HG03060 (cell line): ENCODE results near the gene CFAP97D2.
"Not testable (repeated sequence)": the region's sequence is repeated elsewhere in the genome, so short reads cannot be mapped to it uniquely, and the experiment has no call there.

Experiments
- ATAC-seq: cut with Tn5 transposase; IDR thresholded peaks from one replicate; pipeline ENCODE4 v1.9.1; 2021; ENCODE audit warnings: low read depth, moderate number of reproducible peaks; ENCODE audit not compliant: unreplicated experiment

CFAP97D2 gene

DNA sequence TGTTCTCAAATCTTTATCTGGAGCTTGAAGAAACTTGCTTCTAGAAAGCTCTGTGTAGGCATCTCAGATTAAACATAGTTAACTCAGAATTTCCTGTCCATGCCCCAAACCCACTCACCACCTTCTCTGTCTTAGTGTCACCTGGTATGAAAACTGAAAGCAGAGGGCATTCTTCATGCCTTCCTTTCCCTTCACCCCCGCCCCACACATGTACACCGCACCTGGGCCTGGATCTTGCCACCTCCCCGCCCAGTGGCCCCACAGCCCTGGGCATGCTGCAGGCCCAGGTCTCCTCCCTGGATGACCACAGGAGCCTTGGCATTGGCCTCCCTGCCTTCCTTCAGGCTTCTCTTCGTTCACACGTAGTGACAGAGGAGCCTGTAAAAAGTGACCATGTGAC, 15.8 kb downstream of the CFAP97D2 start:
- ATAC-seq = no peak

DNA sequence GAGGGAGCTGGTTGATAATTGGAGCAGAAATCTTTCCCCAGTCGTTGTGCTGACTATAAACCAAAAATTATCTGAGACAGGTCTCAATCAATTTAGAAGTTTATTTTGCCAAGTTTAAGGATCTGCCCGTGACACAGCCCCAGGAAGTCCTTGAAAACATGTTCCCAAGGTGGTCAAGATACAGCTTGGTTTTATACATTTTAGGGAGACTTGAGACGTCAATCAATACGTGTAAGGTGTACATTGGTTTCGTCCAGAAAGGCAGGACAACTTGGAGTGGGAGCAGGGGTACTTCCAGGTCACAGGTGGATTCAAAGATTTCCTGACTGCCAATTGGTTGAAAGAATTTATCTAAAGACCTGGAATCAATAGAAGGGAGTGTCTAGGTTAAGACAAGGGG, 17.6 kb downstream of the CFAP97D2 start:
- no peak for ATAC-seq

DNA sequence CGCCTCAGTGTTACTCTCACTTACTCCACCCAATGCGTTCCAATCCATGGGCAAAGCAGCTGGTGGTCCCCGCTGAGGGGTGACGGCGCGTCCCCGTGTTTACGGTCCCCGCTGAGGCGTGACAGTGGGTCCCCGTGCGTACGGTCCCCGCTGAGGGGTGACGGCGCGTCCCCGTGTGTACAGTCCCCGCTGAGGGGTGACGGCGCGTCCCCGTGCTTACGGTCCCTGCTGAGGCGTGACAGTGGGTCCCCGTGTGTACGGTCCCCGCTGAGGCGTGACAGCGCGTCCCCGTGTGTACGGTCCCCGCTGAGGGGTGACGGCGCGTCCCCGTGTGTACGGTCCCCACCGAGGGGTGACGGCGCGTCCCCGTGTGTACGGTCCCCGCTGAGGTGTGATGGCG, 19.5 kb downstream of the CFAP97D2 start:
- ATAC-seq = no peak

DNA sequence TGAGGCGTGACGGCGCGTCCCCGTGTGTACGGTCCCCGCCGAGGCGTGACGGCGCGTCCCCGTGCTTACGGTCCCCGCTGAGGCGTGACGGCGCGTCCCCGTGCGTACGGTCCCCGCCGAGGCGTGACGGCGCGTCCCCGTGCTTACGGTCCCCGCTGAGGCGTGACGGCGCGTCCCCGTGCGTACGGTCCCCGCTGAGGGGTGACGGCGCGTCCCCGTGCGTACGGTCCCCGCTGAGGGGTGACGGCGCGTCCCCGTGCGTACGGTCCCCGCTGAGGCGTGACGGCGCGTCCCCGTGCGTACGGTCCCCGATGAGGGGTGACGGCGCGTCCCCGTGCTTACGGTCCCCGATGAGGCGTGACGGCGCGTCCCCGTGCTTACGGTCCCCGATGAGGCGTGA, 20.5 kb downstream of the CFAP97D2 start:
- not testable (repeated sequence) for ATAC-seq

DNA sequence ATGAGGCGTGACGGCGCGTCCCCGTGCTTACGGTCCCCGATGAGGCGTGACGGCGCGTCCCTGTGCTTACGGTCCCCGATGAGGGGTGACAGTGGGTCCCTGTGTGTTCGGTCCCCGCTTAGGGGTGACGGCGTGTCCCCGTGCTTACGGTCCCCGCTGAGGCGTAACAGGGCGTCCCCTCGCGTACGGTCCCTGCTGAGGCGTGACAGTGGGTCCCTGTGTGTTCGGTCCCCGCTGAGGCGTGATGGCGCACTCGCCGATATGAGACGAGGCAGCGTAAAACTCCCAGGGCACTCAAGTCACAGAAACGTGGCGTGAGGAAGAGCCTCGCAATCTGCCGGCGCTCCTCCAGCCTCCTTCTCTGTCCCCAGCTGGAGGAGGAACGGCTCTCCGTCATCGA, 20.9 kb downstream of the CFAP97D2 start:
- ATAC-seq = no peak

DNA sequence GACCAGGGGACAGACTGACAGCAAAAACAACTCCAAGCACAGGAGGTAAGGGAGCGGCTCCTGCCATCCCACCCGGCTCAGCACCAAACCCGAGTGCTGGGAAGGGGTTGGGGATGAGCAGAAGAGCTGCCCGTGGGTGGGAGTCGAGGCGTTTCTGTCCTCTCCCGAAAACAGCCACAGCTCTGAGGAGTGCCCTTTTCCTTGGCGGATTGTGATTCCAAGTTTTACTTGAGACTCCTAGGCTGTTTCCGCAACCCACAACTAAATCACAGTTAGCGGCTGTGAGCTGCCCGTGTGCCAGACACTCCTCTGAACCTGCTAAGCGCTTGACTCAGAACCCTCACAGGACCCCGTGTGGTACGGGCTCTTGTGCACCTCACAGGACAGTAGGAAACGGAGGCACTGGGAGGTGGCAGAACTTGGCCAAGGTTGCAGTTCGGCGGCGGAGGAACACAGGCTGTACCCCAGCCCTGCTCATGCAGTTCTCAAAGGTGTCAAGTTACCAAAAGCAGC, 21.4 kb downstream of the CFAP97D2 start:
- no peak for ATAC-seq

DNA sequence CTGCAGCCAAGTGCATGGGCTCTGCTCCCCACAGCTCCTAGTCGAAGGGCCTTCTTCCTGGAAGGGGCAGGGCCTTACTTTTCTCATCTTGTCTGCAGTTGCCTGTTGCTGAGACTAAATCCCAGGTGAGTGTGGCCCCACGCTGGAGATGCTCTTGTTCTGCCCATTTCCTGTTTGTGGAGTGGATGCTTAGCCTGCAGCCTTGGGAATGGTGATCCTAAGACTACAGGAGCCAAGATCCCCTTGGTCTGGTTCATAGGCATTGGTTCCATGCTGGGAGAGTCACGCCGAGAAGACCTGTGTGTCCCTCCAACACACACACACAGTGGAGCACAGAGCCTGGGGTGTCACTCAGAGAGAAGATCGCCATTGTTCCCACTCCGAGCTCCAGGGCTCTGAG, 23.5 kb downstream of the CFAP97D2 start:
- no peak for ATAC-seq

DNA sequence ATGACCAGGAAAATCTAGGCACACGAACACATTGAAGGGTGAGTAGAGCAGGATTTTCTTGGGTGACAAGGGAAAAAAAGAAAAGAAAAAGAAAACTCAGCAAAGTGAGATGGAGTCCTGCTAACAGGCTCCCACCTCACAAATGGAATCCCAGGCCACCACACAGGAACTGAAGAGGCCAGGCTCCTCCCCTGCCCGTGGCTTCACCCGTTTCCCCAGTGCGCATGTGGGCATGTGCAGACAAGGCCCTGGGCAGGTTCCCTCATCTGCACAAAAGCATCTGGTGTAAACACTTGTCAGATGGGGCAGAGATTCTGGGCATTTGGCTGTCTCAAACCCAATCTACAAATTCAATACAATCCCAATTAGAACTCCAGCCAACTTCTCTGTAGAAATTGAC, 24.5 kb downstream of the CFAP97D2 start:
- ATAC-seq = no peak

DNA sequence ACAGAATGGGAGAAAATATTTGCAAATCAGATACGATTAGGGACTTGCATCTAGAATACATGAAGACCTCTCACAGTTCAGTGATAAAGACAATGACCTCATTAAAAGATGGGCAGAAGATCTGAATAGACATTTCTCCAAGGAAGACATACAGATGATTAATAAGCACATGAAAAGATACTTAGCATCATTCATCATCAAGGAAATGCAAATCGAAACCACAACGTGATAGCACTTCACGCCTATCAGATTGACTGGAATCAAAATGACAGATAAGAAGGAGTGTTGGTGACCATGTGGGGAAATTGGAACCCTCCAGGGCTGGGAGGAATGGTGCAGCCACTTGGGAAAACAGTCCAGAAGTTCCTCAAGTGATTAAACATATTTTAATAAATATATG, 25.8 kb downstream of the CFAP97D2 start:
- ATAC-seq = no peak

DNA sequence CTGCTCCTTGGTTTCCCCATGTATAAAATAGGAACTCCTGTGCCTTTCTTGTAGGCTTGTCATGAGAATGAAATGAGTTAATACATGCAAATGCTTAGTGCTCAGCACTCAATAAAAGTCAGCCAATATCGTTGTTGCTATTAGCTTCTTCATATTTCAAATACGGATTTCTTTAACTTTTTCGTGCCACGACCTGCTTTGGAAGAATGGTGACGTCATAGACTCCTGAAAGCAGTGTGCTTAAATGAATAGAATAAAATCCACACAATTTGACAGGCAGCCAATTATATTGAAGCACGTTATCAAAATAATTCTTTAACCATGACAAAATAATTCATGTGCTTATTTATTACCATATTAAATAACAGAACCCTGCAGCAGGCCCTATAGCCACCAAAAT, 29.1 kb downstream of the CFAP97D2 start:
- no peak for ATAC-seq

DNA sequence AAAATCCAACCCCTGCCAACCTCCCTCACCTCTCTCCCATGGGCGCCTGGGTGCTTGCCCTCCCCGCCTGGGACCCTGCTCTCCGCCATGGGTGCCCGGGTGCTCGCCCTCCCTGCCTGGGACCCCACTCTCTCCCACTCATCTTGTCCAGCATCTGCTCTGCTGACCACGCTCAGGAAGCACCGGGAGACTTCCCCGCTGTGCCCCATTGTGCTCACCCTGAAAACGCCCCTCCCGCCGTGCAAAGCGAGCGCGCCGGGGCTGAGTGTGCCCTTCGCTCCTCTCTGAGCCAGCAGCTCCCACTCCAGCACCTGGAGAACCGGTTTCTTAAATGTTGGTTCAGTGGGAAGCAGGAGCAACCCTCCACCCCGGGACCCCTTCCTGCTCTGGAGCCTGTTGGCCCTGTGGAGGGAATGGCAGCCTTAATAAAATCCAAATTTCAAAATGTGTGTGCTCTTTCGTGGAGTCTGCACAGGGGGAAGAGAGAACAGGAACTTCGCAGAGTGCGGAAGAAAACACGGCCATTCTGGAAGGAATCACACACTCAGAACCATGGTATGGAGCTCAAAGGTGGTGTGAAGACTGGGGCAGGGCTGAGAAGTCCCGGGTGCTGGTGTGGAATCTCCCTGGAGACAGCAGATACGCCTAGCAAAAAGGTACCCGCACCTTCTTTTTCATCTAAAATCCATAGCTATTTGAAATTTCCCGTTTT, 32.5 kb downstream of the CFAP97D2 start:
- no peak for ATAC-seq

DNA sequence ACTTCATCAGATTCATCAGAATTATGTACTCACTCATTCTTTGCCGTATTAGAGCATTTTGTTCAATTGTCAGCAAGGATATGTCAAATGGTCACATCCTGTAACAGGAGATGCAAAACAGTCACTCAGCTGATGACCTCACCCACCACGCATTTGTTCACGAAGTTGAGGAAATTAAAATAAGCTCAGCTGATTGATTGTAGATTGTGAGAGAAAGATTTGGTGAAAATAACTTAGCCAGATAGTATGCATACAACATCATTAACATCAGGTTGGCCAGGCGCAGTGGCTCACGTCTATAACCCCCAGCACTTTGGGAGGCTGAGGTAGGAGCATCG, 33.1 kb downstream of the CFAP97D2 start:
- no peak for ATAC-seq

DNA sequence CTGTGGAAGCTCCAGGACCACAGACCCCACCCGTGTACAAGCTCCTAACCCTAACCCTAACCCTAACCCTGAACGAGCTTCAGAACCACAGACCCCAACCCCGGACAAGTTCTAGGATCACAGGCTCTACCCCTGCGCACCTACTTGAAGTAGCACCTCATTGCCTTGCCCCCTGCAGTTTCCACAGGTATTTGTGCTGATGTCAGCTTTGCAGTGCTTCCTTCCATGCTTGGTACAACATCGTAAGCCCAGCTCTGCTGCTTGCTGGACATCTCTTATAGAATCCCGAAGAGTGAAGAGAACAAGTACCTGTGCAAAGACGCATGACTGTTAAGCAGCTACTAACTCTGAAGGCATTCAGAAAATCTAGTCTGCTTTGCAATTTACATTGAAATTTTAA, 34.9 kb downstream of the CFAP97D2 start:
- ATAC-seq = no peak

DNA sequence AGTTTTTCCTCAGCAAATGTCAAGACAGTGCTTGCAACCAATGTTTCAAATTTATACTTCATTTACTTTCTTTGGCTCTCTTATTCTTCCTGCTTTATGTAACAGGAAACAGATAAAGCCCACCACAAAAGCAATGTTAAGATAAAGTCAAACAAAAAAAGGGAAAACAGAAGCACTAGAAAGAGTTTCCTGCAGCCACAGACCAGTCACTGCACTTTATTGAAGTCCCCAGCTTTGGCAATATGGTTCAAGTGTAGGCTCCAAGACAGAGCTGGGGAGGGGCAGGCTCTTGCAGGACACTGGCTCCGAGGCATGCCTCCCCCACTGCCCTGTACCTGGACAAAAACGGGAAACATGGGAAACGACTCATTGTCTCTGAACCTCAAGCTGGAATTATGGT, 40.3 kb downstream of the CFAP97D2 start:
- ATAC-seq = no peak

DNA sequence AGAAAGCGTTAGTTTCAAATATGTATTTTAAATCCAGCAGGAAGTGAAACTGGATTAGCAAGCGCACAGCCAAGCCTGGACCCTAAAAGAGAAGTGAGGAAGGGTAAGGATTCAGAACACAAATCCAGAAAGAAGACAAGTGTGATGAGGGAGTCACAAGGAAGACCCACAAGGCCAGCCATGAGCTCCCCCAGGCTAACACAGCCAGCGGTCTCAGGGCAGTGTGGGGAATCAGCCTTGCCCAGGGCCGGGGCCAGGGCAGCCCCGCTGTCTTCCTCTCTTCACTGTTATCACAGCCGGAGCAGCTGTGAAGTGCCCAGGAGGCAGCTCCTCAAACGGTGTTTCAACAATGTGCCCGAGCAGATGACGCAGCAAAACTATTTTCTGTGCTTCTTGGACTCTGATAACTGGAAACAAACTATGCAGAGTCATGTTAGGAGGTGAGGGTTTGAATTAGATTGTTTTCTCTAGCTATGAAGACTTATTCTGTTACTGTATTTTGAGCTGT, 43.5 kb downstream of the CFAP97D2 start:
- ATAC-seq = no peak

DNA sequence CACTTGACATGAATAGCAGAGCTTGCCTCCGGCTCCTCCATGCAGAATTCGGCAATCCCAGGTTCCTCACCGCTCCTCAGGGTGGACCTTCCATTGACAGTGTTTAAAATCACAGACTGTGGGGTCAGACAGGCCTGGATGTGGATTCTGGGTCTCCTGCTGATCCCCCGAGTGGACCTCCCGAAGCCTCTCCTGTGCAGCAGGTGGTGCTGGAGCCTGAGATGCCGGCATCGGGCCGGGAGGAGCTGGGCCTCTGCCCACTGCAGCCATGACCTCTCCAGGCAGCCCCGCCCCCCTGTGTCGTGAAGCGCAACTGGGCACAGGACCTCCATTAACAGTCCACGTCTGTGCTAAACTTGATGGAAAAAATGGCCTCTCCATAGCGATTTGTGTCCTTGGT, 45.1 kb downstream of the CFAP97D2 start:
- no peak for ATAC-seq

DNA sequence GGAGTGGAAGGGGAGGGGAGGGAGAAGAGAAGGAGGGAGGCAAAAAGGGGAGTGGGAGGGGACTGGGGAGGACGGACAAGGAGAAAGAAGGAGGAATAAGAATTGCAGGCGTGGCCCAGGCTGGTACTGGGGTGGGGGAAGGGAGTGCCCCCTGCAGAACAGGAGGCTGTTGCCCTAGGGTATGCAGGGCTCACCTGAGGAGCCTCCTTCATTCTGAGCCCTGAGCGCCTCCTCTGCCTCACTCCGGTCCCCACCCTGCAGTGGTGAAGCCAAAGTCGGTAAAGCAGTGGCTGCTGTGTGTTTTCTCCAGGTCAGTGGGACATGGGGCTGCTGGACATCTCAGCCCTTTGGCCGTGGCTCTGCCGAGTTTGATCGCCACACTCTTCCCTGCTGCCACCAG, 46.6 kb downstream of the CFAP97D2 start:
- no peak for ATAC-seq

DNA sequence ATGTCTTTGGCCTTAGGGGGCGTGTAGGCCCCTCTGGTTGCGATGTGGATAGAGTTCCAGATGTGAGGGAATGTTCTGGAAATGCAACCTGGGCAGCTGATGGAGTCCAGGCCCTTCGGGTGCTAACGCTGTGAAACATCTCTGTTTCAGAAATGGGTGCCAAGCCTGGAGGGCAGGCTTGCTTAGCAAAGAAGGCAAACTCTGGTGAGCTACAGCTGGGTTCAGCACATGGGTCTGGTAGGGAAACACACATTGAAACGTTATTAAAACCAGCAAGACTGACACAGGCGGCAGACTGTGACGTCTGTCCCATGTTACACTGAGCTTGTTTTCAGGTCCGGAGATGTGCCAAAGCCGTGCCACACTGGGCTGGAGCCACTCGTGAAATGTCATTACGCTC, 47.0 kb downstream of the CFAP97D2 start:
- ATAC-seq = no peak

DNA sequence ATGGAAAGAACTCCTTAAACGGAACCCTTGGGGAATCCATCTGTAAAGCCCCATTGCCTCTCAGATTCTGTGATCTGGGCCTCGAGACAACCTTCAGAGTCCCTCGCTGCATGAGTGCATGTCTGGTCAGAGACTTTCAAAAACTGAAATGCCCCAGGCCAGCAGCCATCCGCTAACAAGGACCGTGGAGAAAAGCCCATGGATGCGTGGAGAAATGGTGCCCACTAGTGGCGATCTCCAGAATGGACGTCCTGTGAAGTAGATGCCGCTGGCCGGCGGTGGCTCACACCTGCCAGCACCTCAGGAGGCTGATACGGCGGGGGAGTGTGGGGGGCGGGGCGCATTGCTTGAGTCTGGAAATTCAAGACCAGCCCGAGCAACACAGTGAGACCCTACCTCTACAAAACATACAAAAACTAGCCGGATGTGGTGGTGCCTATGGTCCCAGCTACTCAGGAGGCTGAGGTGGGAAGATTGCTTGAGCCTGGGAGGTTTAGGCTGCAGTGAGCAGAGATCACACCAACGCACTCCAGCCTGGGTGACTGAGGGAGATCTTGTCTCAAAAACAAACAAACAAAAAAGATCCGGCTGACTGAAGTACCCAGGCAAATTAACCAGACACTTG, 47.8 kb downstream of the CFAP97D2 start:
- no peak for ATAC-seq

DNA sequence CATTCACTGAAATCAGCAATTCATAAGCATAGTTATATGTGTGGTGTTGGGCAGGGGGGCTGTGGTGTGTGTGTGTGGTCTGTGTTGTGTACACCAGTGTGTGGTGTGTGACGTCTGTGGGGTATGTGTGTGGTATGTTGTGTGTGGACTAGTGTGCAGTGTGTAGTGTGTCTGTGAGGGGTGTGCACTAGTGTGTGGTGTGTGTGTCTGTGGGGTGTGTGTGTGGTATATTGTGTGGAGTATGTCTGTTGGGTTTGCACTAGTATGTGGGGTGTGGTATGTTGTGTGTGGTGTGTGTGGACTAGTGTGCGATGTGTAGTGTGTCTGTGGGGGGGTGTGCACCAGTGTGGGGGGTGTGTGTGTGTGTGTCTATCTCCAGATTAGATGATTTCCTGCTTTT, 48.5 kb downstream of the CFAP97D2 start:
- ATAC-seq = no peak

DNA sequence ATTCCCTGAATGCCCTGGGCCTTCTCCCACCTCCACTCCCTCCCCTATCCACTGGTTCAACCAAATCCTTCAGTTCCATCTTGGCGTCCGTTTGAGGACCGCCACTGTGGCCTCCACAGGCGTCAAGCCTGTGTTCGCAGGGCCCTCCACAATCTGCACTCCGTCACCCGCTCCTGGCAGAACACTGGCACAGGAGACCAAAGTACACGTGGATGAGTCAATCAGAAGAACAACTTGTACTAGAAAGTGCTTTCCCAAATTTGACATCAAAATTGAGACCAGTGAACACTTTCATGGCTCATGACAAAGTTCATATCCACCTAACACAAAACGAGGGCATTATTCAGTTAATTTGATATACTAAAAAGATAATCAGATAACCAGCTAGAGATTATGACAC, 49.1 kb downstream of the CFAP97D2 start:
- ATAC-seq = no peak

DNA sequence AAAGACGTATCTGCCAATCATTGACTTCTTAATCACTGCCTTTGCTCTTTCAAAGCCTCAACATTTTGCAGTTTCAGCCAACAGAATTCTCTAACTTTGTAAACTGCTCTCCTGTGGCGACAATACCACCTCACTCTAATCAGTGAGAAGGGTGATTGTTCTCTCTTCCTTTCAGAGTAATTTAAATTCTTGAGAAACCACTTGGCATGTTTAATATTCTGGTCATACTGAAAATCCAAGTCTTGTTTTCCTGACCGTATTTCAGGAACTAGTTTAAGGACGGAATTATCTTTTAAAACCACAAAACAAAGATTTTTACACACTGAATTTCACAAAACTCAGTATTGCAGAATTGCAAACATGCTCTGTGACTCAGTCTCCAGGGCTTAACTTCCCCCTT, 50.4 kb downstream of the CFAP97D2 start:
- ATAC-seq = no peak
